ENCODE measurements around the gene TSPAN10. TPM values are rescaled to one million over a fixed set of nuclear protein-coding genes. Genes with fewer than 3 reads are reported as not detected.
"Not testable (repeated sequence)": the region's sequence is repeated elsewhere in the genome, so short reads cannot be mapped to it uniquely, and the experiment has no call there.

Gene TSPAN10
- total and polyA plus RNA-seq, 9 of the 15 experiments (the other 6 are each of a cell fraction or from before 2014, with no cell fraction given): 0.05 to 0.31 (median 0.13) TPM; not detected in 1

- Histone ChIP-seq H3K4me1 (replicated peaks in 1 of 2; ENCODE audit: control insufficient read depth in 2 of 2, insufficient read depth in 2 of 2, low read length in 2 of 2) (peaks cover 0 to 29% of the 10 kb centered on the region in 2 experiments; a peak in 2 of 5 replicates), H3K36me3 (ENCODE audit: control insufficient read depth, insufficient read depth, low read length) (peaks cover 45% of the 10 kb centered on the region; the same call in 2 of the 3 replicates)
- H3K9me3 ChIP-seq (replicated peaks; ENCODE audit: control insufficient read depth, insufficient read depth, low read depth, low read length); intact Hi-C loops (cut with micrococcal nuclease); H3K27me3 ChIP-seq (ENCODE audit: control insufficient read depth in 2 of 2, insufficient read depth in 2 of 2, low read length in 2 of 2); H3K4me2 ChIP-seq (ENCODE audit: insufficient read depth, low read length); BruUV-seq (replicated peaks); H3K9ac ChIP-seq (ENCODE audit: insufficient read depth in 1 of 2, low read depth in 2 of 2, low read length in 2 of 2); H3K79me2 ChIP-seq (ENCODE audit: control insufficient read depth, insufficient read depth, low read length); in situ Hi-C loops (cut with MboI); H3K27ac ChIP-seq (ENCODE audit: extremely low read depth, low read depth, low read length); CTCF ChIA-PET (ENCODE audit: low intra/inter-chr PET ratio); H3K9me1 ChIP-seq (ENCODE audit: control insufficient read depth, insufficient read depth, low read length); H4K20me1 ChIP-seq (replicated peaks; ENCODE audit: control insufficient read depth, insufficient read depth, low read length); H2AFZ ChIP-seq (ENCODE audit: low read depth, low read length); H3K4me3 ChIP-seq; TF ChIP-seq REST (CRISPR knock-in tag; IDR thresholded peaks at IDR 0.05; ENCODE audit: low read depth): not testable (repeated sequence)
- POLR2A ChIA-PET: interaction anchor here (1.0 to 2.5 kb wide), 7 partner anchors 8 to 119 kb away, joined by 3 to 9 read pairs (median 5); partner anchors contain the start of genes ARL16, CCDC137, HGS and OXLD1
- FAIRE-seq (peak; percentile 98), ATAC-seq (peak; percentile 46), DNase-seq (ENCODE audit: extremely low read depth in 1 of 4, low spot score in 3 of 4) (peak in 1 of 4 experiments; percentile 50)
- WGBS (ENCODE audit: insufficient coverage, low coverage, missing lambda C conversion rate): 30% methylated on average over 17 of the region's 18 CpGs
- TF ChIP-seq REST (IDR thresholded peaks at IDR 0.05; ENCODE audit: borderline replicate concordance): peak; percentile 42; the same call in 1 of the 2 replicates
- TF ChIP-seq ZBTB33 (CRISPR knock-in tag; IDR thresholded peaks at IDR 0.05): peak; percentile 73
- TF ChIP-seq HINFP (tag; conservative IDR thresholded peaks at IDR 0.05; ENCODE audit: low read depth): peak; percentile 79
- peak; percentile 18 to 43; a peak in 1 of 4 replicates for TF ChIP-seq MNT (conservative IDR thresholded peaks at IDR 0.05)
Measured at GRCh38 chr17:81675515-81676221, 38.7 kb downstream of the TSPAN10 start.
